Sigmoid colon (tissue), 7 donors: ENCODE results near the gene UGT2B28. TPM values are rescaled to one million over a fixed set of nuclear protein-coding genes. Genes with fewer than 3 reads are reported as not detected.
"Not testable (repeated sequence)": the region's sequence is repeated elsewhere in the genome, so short reads cannot be mapped to it uniquely, and the experiment has no call there.

Experiments used
- DNase-seq: peaks from one replicate; pipeline ENCODE4 v3.0.0-alpha.2; 2019
- H3K27ac ChIP-seq, 4 donors: fragments of 200-600 bp; sonication (generic); one replicate each; pipeline ENCODE4 v1.5.1; 2016 to 2019; ENCODE audit warnings: mild to moderate bottlenecking in 1 of 4
- H3K27me3 ChIP-seq, 3 donors: fragments of 200-600 bp; sonication (generic); one replicate each; pipeline ENCODE4 v1.5.1; 2019; ENCODE audit warnings: mild to moderate bottlenecking in 1 of 3
- H3K36me3 ChIP-seq, 4 donors: fragments of 200-600 bp; sonication (generic); one replicate each; pipeline ENCODE4 v1.5.1; 2016 to 2019
- H3K4me1 ChIP-seq, 4 donors: fragments of 200-600 bp; sonication (generic); one replicate each; pipeline ENCODE4 v1.5.1; 2017 to 2019
- H3K4me3 ChIP-seq, 4 donors: fragments of 200-600 bp; sonication (generic); one replicate each; pipeline ENCODE4 v1.5.1; 2017 to 2019; ENCODE audit warnings: mild to moderate bottlenecking in 2 of 4, moderate library complexity in 1 of 4
- H3K9me3 ChIP-seq, 4 donors: fragments of 200-600 bp in 3 of 4; sonication (generic) in 3 of 4; one replicate each; pipeline versions ENCODE4 v1.5.1 to v1.6.1; 2013 to 2019
- EP300 ChIP-seq, 4 donors: sonication (generic); formaldehyde crosslinking; IDR thresholded peaks; one replicate each; pipeline ENCODE4 v1.6.1; 2017; ENCODE audit warnings: antibody characterized with exemption in 4 of 4
- POLR2A ChIP-seq, 2 donors: fragments of 450-650 bp; IDR thresholded peaks; one replicate each; pipeline ENCODE4 v1.6.1; 2016; ENCODE audit warnings: antibody characterized with exemption in 2 of 2, mild to moderate bottlenecking in 2 of 2, moderate library complexity in 2 of 2
- POLR2AphosphoS5 ChIP-seq, 4 donors: sonication (generic); formaldehyde crosslinking; IDR thresholded peaks; one replicate each; pipeline ENCODE4 v1.6.1; 2017; ENCODE audit warnings: antibody characterized with exemption in 4 of 4
- WGBS, 2 donors: extraction: QIAGEN DNeasy Blood & Tissue Kit; methylation state at CpG; one replicate each; pipeline ENCODE4 v1.1.7; 2013; 5-methylcytosine and 5-hydroxymethylcytosine counted together
- intact Hi-C: fragments of 100-400 bp; cut with DNase I; formaldehyde crosslinking; loops from one replicate; pipeline ENCODE4 v1.15.1; 2023
- polyA plus RNA-seq, 3 donors: library from polyadenylated mRNA; stranded (reverse); fragments of 200-250 nt; gene quantifications; one replicate each; pipeline ENCODE4 v1.2.3, GENCODE V29; 2013
- total RNA-seq, 4 donors: library from RNA; depleted of rRNA; stranded (reverse); fragments of >200 nt; gene quantifications; one replicate each; pipeline ENCODE4 v1.1.0, GENCODE V29; 2016
- TF ChIP-seq, protein P1 (sequence below), 4 experiments: fragments of 450-650 bp in 3 of 4; fragments of 200-600 bp in 1 of 4; IDR thresholded peaks; one replicate each; pipeline ENCODE4 v1.5.1; 2016 to 2019; ENCODE audit warnings: antibody characterized with exemption in 4 of 4, mild to moderate bottlenecking in 3 of 4, moderate library complexity in 2 of 4
- donor health status: healthy with polysubstance abuse.
- donor health status: Bipolar disorder and iron deficiency.
- donor health status: healthy.

UGT2B28 gene
- total RNA-seq (not detected), polyA plus RNA-seq (not detected)

DNA sequence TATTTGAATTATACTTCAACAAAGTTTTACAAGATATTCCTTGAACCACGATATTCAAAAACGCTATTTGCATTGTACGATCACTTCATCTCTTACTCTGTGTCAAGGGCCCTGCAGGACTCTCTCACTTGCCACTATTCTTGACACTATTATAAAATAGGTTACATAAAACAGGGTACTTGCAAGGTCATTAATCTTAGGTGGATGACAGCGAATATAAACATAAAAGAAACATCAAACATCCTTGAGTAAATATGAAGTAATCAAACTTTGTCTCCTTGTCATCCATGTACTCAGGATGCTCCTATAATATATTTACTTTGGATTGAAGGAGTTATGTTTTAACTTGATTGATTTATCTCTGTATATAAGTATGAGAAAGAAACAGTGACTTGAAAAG, at the start of gene UGT2B28:
Gene UGT2B28 (plus strand): TSS at position 395 of the 400 bp plus-strand sequence. CDS start 26 bp downstream, outside the sequence.
- intact Hi-C loops, H3K27ac ChIP-seq, H3K4me3 ChIP-seq, H3K4me1 ChIP-seq, H3K36me3 ChIP-seq, DNase-seq, H3K27me3 ChIP-seq, H3K9me3 ChIP-seq: not testable (repeated sequence)
- WGBS, 2 donors = 45 to 64% methylated on average over 4 of the region's 4 CpGs
- peak in 2 of 4 donors; percentile 62 to 64 for TF ChIP-seq POLR2AphosphoS5 (IDR thresholded peaks at IDR 0.05)

- no peaks in the 10 kb centered on the region for H3K4me1 ChIP-seq
- H3K27ac ChIP-seq = no peak overlapping the region
- H3K4me3 ChIP-seq = no peak overlapping the region
- intact Hi-C loops = no loop called here
- H3K36me3 ChIP-seq = no peaks in the 10 kb centered on the region
- TF ChIP-seq, protein P1, sequence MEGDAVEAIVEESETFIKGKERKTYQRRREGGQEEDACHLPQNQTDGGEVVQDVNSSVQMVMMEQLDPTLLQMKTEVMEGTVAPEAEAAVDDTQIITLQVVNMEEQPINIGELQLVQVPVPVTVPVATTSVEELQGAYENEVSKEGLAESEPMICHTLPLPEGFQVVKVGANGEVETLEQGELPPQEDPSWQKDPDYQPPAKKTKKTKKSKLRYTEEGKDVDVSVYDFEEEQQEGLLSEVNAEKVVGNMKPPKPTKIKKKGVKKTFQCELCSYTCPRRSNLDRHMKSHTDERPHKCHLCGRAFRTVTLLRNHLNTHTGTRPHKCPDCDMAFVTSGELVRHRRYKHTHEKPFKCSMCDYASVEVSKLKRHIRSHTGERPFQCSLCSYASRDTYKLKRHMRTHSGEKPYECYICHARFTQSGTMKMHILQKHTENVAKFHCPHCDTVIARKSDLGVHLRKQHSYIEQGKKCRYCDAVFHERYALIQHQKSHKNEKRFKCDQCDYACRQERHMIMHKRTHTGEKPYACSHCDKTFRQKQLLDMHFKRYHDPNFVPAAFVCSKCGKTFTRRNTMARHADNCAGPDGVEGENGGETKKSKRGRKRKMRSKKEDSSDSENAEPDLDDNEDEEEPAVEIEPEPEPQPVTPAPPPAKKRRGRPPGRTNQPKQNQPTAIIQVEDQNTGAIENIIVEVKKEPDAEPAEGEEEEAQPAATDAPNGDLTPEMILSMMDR (IDR thresholded peaks at IDR 0.05) = no peak
- no peak for TF ChIP-seq POLR2A (IDR thresholded peaks at IDR 0.05)
- no peak for TF ChIP-seq POLR2AphosphoS5 (IDR thresholded peaks at IDR 0.05)
- no peak for TF ChIP-seq EP300 (IDR thresholded peaks at IDR 0.05)
- 29 to 62% methylated on average over 2 of the region's 2 CpGs for WGBS, 2 donors
- no peak for DNase-seq
- H3K9me3 ChIP-seq = no peaks in the 10 kb centered on the region
- H3K27me3 ChIP-seq = no peaks in the 10 kb centered on the region
Observed at GRCh38 chr4:69239092-69239491, 41.2 kb upstream of the UGT2B28 start.

- no peaks in the 10 kb centered on the region for H3K36me3 ChIP-seq
- no peaks in the 10 kb centered on the region for H3K9me3 ChIP-seq
- WGBS, 2 donors = 30 to 55% methylated on average over 6 of the region's 6 CpGs
- intact Hi-C loops = no loop called here
- no peaks in the 10 kb centered on the region for H3K4me1 ChIP-seq
- no peak overlapping the region for H3K27ac ChIP-seq
- no peak for TF ChIP-seq EP300 (IDR thresholded peaks at IDR 0.05)
- TF ChIP-seq, protein P1 (IDR thresholded peaks at IDR 0.05) = no peak
- TF ChIP-seq POLR2AphosphoS5 (IDR thresholded peaks at IDR 0.05) = no peak
- no peak for TF ChIP-seq POLR2A (IDR thresholded peaks at IDR 0.05)
- H3K4me3 ChIP-seq = no peak overlapping the region
- H3K27me3 ChIP-seq = no peaks in the 10 kb centered on the region
- DNase-seq = no peak
Observed at GRCh38 chr4:69239557-69240168, 40.6 kb upstream of the UGT2B28 start.

GRCh38 chr4:69240787-69241186, 39.5 kb upstream of the UGT2B28 start:
- H3K4me3 ChIP-seq, H3K36me3 ChIP-seq, H3K4me1 ChIP-seq, H3K27ac ChIP-seq, DNase-seq, H3K27me3 ChIP-seq, intact Hi-C loops, H3K9me3 ChIP-seq: not testable (repeated sequence)
- WGBS, 2 donors = 90 to 91% methylated on average over 3 of the region's 3 CpGs

GRCh38 chr4:69241746-69242145, 38.5 kb upstream of the UGT2B28 start:
- H3K36me3 ChIP-seq, H3K27me3 ChIP-seq, H3K27ac ChIP-seq, H3K9me3 ChIP-seq, DNase-seq, H3K4me3 ChIP-seq, intact Hi-C loops, H3K4me1 ChIP-seq: not testable (repeated sequence)
- WGBS, 2 donors = 84 to 95% methylated on average over 2 of the region's 2 CpGs

DNA sequence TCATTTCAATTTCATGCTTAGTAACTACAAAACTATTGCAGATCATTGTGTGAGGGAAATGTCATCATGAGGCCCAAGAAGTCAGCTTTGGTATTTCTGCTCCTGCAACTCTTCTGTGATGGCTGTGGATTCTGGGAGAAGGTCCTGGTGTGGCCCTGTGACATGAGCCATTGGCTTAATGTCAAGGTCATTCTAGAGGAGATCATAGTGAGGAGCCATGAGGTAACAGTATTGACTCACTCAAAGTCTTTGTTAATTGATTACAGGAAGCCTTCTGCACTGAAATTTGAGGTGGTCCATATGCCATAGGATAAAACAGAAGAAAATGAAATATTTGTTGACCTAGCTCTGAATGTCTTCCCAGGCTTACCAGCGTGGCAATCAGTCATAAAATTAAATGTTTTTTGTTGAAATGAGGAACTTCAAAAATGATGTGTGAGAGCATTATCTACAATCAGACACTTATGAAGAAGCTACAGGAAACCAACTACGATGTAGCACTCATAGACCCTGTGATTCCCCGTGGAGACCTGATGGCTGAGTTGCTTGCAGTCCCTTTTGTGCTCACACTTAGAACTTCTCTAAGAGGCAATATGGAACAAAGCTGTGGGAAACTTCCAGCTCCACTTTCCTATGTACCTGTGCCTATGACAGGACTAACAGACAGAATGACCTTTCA, 37.6 kb upstream of the UGT2B28 start:
- H3K27me3 ChIP-seq, H3K9me3 ChIP-seq, H3K36me3 ChIP-seq, DNase-seq, intact Hi-C loops, H3K4me3 ChIP-seq, H3K27ac ChIP-seq, H3K4me1 ChIP-seq: not testable (repeated sequence)
- 79 to 90% methylated on average over 3 of the region's 3 CpGs for WGBS, 2 donors

DNA sequence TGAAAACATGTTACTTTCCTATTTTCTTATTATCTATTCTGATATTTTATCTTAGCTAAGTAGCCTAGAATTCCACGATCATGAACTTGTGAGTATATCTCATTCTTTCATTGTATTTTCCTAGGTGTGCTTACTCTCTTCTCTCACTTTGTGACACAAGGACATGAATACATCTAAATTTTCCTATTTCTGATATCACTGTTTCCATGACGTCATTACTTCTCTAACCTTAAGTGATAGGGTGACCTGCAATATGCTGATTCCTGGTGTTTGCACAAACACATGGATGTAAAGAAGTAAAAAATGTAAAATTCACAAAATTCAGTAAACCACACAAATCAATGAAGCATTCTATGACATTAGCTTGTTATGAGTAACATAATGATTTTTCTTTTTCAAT, 29.4 kb upstream of the UGT2B28 start:
- H3K9me3 ChIP-seq, H3K27me3 ChIP-seq, H3K4me1 ChIP-seq, intact Hi-C loops, H3K4me3 ChIP-seq, H3K36me3 ChIP-seq, H3K27ac ChIP-seq, DNase-seq: not testable (repeated sequence)
- 86 to 92% methylated on average over 2 of the region's 2 CpGs for WGBS, 2 donors

GRCh38 chr4:69253147-69253772, 27.0 kb upstream of the UGT2B28 start:
- DNase-seq, H3K27ac ChIP-seq, H3K36me3 ChIP-seq, H3K27me3 ChIP-seq, H3K9me3 ChIP-seq, H3K4me1 ChIP-seq, intact Hi-C loops, H3K4me3 ChIP-seq: not testable (repeated sequence)
- 92 to 95% methylated on average over 3 of the region's 3 CpGs for WGBS, 2 donors

GRCh38 chr4:69268612-69269011, 11.7 kb upstream of the UGT2B28 start:
- H3K36me3 ChIP-seq, DNase-seq, H3K9me3 ChIP-seq, H3K4me1 ChIP-seq, H3K27me3 ChIP-seq, intact Hi-C loops, H3K27ac ChIP-seq, H3K4me3 ChIP-seq: not testable (repeated sequence)
- 93 to 95% methylated on average over 7 of the region's 7 CpGs for WGBS, 2 donors

DNA sequence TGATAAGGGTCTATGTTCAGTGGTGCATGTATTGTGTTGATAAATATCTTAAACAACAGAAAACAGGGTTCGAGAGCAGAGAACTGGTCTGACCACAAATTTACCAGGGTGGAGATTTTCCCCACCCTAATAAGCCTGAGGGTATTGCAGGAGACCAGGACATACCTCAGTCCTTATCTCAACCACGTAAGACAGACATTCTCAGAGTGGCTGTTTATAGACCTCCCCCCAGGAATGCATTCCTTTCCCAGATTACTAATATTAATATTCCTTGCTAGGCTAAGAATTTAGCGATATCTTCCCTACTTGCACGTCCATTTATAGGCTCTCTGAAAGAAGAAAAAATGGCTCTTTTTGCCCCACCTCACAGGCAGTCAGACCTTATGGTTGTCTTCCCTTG, 16.1 kb downstream of the UGT2B28 start:
- DNase-seq, H3K4me3 ChIP-seq, H3K27ac ChIP-seq, H3K27me3 ChIP-seq, intact Hi-C loops, H3K9me3 ChIP-seq, H3K36me3 ChIP-seq, H3K4me1 ChIP-seq: not testable (repeated sequence)
- 74 to 86% methylated on average over 4 of the region's 4 CpGs for WGBS, 2 donors
